ENCODE data around the gene CAMK1D.

The CAMK1D gene

DNA sequence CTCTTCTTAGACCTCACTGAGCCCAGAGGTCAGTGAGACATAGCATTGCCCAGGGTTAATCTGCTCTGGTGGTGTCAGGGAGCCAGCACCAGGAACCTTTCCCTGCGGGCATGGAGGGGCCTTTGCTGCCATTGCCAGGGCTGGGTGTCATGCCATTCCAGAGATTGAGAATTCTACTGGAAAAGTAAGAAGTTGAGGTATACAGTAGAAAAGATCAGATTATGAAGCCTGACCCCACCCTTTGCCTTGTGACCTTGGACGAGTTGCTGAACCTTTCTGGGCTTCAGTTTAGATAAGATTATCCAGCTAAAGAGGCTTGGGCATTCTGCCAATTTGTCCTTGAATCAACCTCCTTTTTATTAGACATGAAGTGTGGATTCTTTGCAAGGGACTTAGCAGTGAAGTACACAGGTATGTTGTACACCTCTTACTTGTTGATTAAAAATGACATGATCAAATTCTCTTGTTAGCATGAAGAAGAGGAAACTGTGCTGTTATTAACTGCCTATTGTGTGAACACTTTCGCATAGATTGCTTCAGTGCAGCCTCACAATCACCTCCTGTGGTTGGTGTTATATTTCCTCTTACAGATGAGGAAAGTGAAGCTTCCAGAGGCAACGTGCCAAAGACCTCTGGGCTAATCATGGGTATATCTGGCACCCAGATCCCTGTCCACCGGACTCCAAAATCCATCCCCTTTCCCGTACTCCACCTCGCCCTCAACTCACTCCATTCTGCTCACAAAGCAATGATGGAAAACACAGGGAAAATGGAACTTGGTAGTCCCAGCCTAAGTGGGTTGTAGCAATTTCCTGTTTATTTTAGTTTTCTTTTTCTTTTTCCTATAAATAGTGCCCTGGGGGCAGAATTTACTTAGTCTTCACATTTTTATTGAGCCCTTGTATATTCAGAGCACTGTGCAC lies 151.3 kb downstream of the CAMK1D start:
- DNase-seq, result peak; percentile 67

DNA sequence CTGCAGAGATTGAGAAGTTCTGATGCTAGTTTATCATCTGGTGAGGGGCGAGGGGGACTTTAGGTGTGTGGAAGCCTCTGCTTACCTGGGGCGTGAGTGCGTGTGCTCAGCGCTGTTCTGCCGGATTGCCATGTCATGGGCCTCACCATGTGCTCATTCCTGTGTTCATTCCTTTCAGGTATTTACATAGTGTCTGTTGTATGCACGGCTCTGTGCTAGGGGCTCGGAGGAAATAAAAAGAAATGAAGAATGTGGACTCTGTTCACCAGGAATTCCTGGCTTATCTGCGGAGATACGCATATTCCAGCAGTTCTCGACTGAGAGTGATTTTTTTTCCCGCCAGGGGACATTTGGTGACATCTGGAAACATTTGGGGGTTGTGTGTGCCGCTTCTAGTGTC lies 152.0 kb downstream of the CAMK1D start:
- DNase-seq, result no peak

DNA sequence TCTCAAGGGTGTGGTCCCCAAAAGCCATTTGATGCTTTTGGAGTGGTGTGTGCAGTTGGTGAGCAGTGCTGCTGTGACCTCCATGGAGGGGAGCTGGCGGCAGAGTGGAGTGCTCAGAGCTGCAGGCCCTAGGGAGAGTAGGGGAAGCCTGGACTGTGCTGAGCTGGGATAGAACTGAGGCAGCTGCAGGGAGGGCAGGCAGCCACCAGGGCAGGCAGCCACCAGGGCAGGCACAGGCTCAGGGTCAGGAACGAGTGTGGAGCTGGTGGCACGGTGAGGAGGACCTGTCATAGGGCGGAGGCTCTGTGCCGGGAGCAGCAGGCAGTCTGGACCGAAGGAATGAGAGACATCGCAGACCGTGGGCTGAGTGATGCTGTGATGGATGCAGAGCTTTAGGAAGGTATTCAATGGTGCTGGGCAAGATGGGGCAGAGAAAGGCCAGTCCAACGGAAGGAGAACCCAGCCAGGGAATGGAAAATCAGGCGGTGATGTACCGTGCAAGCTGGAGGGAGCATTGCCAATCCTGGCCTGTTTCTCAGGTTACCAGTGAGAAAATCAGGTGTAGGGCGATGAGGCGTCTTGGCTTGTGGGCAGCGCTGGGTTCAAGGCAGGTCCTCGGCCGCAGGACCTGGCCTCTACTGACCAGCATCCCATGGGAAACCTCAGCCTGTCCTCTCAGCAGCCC lies 152.6 kb downstream of the CAMK1D start:
- DNase-seq, result no peak

DNA sequence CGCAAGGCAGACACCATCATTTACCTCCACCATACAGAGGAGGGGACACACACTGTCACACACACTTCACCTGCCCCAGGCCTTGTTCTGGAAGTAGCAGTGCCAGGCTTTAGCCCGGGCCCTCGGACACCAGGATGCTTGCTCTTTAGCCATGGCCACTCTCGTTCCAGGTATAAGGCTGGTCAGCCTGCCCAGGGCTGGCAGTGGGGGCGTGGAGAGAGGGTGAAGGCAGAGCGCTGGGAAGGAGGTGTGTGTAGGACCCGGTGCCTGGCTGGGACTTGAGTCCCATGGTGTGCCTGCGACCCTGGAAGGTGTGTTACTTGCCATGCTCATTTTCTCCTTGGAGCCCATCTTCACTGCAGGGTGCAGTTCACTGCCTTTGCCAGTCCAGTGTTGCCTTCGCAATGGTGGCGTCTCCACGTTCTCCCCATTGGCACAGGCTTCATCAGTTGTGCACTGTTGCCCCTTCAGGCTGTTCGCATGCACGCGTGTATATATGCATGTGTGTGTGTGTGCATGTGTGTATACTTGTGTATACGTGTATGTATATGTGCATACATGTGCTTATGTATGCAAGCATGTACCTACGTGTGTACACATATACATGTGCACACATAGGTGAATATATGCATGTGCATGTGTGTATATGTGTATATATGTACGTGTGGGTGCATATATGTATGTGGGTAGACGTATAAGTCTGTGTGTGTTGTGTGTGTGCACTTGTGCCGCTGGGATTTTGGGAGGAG lies 153.4 kb downstream of the CAMK1D start:
- DNase-seq, result no peak

DNA sequence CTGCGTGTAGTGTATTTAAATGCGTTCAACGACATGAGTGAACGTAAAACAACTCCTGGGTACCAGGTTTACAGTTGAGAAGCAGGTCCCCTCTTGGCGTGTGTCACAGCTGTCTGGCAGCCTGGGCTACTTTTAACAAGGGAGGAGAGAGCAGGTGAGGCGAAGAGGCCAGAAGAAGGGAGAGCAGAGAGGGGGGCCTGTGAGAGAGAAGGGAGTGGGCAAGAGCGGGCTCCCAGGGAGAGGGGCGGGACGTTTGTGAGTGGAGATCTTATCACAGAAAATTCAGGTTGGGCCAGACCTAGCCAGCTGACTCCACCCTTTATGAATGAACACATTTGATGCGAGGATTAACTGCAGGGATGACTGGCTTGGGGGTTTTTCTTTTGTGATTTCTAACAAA lies 154.0 kb downstream of the CAMK1D start:
- peak; percentile 85 for DNase-seq

DNA sequence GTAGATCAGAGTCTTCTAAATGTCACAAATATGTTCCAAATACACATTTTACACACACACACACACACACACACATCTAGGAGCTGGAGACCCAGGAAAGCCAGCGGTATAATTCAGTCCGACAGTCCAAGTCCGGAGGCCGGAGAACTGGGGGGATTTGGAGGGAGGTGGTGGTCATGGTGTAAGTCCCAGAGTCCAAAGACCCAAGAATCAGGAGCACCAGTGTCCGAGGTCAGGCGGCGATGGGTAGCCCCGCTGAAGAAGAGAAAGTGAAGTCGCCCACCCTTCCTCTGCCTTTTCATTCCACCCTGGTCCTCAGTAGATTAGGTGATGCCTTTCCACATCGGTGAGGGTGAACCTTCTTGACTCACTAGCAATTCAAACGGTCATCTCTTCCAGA lies 154.8 kb downstream of the CAMK1D start:
- no peak for DNase-seq

DNA sequence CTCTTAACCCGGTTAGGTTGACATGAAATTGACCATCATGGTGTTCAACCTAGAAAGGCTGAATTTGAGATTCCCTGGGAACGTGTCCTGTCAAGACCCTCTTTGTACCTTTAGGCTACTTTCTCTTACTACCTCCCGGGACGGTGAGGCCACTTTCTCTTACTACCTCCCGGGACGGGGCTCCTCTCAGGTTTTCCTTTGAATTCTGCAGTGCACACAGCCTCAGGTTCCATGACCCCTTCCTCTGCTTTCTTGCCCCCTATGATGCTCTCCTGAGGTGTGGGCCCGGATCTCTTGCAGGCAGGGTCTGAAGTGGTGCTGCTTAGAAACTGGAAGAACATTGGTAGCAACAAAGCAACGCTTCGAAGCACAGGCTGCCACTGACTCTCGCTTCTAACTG lies 155.3 kb downstream of the CAMK1D start:
- DNase-seq, result no peak

DNA sequence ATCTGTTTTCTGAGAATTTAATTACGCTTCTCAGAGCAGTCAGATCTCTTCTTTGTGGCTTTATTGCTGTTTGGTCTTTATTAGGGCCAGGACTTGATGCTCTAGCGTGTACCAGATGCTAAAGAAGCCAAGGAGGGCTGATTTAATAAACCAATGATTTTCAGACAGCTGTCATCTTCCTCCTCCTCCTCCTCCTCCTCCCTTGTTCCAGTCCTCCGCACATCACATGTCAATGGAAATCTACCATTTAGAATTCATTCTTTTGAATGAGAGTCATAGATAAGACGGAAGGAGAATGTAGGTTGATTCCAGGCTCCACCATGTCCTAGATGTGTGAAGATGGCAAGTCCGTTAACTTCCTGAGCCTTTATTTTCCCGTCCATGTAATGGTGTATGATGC lies 156.3 kb downstream of the CAMK1D start:
- no peak for DNase-seq

DNA sequence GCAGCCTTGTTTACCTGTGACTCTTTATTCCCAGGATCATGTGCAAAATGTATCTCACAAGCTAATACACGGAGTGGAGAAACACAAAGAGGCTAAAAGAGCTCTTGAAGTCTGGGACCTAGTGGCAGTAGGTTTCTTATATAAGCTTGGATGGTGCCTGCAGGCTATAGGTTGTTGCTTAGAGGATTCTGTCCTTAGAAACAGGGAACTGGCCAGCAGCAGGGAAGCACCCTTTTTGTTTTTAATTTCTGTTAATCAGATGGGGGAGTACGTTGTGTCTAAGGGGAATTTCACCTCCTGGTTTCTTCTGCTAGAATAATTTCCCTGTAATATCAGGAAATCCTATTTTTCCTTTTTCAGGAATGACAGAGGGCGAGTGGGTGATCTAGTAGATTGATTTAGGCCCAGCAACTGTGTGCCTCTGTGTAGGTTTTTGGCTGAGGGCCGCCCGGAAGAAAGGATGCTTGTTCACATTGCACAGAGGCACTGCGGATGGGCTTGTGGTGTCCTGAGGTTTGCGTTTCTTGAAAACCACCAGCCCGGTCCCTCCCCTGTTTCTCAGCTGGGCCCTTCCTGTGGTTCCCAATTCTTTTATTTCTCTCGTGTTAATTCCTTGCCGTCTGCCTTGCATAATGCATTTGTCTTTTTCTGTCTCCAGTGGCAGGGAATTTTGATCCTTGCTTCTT lies 158.0 kb downstream of the CAMK1D start:
- DNase-seq, result no peak

DNA sequence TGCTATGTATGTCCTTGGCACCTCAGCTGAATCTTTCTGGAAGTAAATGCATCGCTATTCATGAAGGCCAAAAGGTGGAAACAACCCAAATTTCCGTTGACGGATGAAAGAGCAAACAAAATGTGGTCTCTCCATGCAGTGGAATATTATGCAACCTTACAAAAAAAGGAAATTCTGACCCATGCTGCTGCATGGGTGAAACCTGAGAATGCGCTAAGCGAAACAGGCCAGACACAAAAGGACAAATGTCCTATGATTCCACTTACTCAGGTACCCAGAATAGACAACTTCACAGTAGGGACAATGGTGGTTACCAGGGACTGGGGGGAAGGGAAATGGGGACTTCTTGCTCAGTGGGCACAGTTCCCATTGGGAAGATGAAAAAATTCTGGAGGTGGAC lies 158.8 kb downstream of the CAMK1D start:
- no peak for DNase-seq

DNA sequence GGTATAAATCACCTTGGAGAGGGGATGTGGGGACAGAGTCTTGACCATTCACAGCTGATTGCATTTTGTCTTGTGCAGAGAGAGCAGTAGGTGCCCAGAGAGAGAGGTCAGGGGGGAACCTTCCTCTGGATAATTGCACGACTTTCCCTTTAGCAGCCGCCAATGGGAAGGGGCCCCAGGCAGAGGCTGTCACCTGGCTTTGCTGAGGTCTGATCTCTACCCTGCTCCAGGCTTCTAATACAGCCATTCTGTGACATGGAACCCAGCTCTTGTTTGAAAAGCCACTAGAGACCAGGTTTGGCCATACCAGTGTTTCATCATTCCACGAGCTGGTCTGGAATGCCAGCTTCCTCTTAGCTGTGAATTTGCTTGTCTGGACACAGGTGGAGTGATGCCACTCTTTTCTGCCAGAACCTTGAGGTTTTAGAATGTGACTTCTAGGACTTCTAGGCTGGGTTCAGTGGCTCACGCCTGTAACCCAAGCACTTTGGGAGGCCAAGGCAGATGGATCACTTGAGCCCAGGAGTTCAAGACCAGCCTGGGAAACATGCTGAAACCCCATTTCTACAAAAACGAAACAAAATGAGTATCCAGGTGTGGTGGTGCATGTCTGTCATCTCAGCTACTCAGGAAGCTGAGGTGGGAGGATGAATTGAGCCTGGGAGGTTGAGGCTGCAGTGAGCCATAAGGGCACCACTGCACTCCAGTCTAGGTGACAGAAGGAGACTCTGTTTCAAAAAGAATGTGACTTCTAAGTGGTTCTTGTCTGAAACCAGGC lies 159.9 kb downstream of the CAMK1D start:
- DNase-seq, result no peak

DNA sequence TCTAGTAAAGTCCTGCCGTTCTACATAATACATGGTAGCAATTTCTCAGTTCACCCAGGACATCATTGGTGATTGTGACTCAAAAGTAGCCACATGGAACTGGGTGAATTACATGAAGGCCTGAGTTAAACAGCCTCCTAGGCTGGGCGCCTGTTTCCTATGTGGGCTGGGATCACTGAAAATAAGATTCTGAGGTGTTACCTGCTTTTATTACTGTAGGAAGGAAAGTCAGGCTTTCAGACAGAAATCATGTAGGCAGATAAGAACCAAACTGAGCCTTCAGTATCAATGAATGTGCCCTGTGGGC lies 160.4 kb downstream of the CAMK1D start:
- no peak for DNase-seq

DNA sequence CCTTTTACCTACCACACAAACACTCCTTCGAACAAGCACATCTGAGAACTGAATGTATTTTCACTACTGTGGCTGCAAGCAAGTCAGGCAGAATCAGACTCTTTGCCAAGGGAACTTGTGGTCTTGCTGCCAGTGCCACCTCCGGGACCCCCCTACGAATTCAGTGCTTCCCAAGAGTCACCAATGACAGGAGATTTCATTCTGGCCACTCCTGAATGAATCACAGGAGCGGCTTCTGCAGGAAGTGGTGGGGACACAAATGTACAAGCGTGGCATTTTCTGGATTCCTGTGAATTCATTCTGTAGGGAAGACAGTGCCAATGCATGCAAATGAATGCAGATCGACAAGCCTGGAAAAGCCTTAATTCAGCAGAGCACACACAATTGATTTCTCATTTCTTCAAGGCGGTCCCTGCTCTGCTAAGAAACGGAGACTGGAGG lies 161.2 kb downstream of the CAMK1D start:
- no peak for DNase-seq

DNA sequence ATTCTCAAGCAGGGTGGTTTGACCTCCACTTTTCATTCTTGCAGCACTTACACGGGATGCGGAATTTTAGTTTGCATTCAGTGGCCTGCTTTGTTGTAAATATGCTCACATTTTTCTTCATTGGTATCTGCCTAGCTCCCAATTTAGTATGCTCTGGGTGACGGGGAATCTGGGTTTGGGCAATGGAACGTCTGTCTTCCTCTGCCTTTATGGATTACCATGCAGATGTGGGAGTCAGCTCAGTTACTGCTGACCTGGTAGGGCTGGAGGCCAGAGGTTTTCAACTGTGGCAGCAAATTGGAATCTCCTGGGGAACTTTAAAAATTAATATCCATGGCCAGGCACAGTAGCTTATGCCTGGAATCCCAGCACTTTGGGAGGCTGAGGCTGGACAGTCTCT lies 161.6 kb downstream of the CAMK1D start:
- DNase-seq, result no peak

DNA sequence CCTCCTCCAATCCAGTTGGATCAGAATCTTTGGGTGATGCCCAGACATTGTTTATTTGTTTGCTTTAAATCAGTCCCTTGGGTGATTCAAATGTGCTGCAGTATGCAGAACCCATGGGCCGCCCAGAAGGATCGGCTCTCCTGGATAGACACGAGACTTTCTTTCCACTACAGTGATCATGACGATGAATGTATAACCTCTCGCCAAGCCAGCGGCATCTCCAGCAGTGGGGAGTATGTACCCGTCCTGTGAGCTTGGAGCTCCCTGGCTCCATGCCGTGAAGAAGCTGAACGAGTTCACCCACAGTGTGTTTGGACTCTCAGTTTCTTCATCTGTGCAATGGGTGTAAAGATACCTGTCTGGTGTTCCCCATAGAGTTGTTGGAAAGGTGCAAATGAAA lies 162.3 kb downstream of the CAMK1D start:
- DNase-seq, result no peak

DNA sequence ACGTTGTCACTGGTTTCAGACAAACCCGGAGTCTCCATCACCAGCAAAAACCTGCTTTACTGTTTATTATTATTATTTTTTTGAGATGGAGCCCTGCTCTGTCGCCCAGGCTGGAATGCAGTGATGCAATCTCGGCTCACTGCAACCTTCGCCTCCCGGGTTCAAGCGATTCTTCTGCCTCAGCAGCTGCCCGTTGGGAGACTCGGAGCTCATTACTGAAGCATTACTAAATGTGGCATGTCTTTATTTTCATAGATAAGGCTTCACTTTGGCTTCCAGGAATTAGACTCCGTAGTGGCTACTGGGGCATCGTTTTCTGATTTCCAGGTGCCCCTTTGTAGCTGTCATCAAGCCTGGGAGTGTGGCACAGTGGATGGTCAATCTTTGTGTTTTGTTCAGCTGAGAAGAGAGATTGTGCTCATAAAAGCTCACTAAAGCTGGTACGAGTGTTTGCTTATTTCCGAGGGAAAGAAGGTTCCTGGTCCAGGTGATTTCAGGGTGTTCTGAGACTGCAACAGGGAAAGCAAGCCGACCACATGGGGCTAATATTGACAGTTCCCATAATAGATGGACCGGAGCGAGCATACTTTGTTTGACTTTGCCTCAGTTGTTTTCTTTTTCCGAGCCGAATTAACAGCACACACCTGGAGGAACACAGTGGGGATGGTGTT lies 163.1 kb downstream of the CAMK1D start:
- peak; percentile 87 for DNase-seq

DNA sequence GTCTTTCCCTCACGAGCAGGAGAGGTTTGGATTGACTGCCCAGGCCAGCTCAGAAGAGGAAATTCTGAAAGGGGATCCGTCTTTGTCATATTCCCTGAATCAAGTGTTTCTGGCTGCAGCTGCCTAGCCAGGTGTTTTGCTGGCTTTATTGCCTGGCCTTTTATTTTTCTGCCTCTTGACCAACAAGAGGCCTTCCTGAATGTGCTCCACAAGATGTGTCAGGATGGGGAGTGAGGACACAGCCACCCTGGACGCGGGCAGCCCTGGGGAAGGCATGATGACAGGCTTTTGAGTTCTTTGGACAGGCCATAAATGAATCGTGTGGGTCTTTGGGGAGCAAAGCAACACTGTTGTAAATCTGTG lies 163.6 kb downstream of the CAMK1D start:
- peak; percentile 87 for DNase-seq

DNA sequence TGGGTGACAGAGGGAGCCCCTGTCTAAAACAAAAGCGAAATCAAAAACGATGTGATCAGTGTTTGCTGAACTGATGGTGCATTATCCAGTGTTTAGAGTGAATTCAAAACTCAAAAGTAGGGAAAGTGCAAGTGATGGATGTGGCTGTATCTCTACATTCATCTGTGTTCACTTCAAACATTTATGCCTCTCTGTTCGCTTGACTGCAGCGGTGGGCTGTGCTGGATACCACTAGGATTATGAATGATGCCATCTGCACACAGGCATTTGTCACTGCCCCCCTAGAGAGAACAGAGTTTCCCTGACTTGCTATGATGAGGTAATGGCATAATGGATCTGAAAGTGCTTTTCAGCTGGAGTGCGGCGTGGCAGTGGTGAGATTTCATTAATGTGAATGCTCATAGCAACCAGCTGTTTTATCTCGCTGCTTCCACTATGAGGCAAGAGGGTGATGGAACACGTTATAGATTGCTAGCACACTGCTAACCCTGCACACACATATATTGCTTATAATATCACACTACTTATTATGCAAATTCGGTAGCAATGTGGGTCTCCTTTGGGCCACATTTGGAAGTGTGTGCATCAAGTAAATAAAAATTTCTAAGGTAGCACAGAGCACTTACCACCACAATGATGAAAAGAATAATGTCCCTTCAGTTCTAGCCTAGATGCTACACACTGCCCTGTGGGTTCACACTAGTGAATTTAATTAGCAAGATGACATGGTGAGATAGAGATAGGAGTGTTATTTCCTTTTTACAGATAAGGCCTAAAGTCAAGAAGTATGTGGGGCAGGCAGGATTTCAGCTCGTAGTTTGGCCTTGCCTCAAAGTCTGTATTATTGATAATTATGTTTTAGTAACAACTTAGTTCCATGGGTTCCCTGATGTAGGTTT lies 164.7 kb downstream of the CAMK1D start:
- DNase-seq, result peak; percentile 72

DNA sequence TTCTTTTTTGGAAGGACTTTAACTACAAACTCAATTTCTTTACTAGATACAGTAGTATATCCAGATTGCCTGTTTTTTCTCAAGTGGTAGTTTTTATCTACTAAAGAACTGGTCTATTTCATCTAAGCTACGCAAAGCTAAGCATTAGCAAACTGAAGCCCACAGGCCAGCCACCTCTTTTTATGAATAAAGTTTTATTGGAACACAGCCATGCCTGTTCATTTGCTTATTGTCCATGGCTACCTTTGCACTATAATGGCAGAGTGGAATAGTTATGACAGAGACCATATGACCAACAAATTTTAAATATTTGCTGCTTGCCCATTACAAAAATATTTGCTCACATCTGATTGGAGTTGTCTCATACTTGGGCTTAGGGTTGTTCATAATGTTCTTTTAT lies 168.7 kb downstream of the CAMK1D start:
- DNase-seq, result no peak

DNA sequence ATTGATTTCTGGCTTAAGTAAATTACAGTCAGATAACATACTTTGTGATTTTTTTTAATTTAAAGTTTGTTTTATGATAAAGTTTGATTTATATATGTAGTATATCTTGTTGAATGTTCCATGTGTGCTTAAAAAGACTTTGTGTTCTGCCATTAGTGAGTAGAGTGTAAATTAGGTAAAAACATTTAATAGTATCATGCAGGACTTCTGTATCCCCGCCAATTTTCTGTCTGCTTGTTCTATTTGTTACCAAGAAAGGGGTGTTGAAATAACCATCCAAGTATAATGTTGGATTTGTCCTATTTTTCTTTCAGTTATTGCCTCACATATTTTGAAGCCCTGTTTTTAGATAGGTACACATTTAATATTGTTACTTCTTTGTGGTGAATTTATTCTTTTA lies 172.1 kb downstream of the CAMK1D start:
- no peak for DNase-seq

DNA sequence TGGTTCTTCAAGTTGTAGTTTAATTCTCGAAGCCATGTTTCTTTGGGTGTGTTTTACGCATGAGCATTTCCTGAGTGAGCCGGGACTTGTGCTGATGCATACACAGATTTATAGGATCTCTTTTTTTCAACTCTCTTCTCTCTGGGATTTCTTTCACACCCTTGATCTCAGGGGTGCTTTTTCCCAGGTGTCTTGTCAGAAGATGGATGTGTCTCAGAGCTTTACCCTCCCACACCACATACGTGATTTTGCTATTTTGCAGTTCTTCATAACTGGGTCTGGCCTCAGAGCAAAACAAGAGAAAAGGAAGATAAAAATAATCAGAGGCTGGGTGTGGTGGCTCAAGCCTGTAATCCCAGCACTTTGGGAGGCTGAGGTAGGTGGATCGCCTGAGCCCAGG lies 177.0 kb downstream of the CAMK1D start:
- no peak for DNase-seq

All from DMS79 treated with DMSO at 0.1 percent for 48 hours (cell line).